ENCODE measurements around the gene MYH7B. TPM values are rescaled to one million over a fixed set of nuclear protein-coding genes. Genes with fewer than 3 reads are reported as not detected.

The MYH7B gene
- total RNA-seq, 1 experiment from 2014 or later = 0.34 TPM

DNA sequence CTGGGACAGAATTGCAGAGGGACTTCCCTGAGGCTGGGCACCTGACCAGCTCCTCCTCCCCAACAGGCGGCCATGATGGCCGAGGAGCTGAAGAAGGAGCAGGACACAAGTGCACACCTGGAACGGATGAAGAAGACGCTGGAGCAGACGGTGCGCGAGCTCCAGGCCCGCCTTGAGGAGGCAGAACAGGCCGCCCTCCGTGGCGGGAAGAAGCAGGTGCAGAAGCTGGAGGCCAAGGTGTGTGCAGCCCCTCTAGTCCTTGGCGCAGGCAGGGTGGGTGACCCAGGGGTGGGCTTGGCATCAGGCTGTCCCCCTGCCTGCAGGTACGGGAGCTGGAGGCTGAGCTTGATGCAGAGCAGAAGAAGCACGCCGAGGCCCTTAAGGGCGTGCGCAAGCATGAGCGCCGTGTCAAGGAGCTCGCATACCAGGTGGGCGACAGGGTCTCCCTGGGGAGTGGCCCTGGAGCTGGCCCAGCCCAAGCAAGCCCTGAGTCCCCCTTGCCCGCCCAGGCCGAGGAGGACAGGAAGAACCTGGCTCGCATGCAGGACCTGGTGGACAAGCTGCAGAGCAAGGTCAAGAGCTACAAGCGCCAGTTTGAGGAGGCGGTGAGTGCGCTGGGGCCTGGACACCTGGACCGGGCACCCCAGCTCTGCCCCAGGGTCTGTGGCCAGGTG, 45.4 kb downstream of the MYH7B start:
- no TSS peak for BruUV-seq (replicated peaks)
- Histone ChIP-seq H3K27me3 (replicated peaks; ENCODE audit: insufficient read depth, low read depth, low read length, poor library complexity) (no peaks in the 10 kb centered on the region), H3K27ac (ENCODE audit: low read depth, low read length, poor library complexity, severe bottlenecking) (no peak overlapping the region), H3K4me1 (ENCODE audit: insufficient read depth, low read length, poor library complexity, severe bottlenecking) (no peaks in the 10 kb centered on the region), H3K36me3 (ENCODE audit: insufficient read depth, low read length, poor library complexity, severe bottlenecking) (peaks cover 44% of the 10 kb centered on the region), H3K4me3 (ENCODE audit: low read depth, low read length, poor library complexity, severe bottlenecking) (no peak overlapping the region), H3K9me3 (ENCODE audit: low read depth, low read length, poor library complexity, severe bottlenecking) (no peaks in the 10 kb centered on the region)
- ChIA-PET POLR2A (ENCODE audit: low non-redundant PET) (no interaction called here), CTCF (interaction anchor here (1.1 kb wide), 1 partner anchor 127 kb away, joined by 6 read pairs; no protein-coding TSS in a partner anchor)
- TF ChIP-seq EZH2 (IDR thresholded peaks at IDR 0.05; ENCODE audit: borderline replicate concordance, low read depth, low read length, poor library complexity, severe bottlenecking) = no peak
- TF ChIP-seq, protein P1, sequence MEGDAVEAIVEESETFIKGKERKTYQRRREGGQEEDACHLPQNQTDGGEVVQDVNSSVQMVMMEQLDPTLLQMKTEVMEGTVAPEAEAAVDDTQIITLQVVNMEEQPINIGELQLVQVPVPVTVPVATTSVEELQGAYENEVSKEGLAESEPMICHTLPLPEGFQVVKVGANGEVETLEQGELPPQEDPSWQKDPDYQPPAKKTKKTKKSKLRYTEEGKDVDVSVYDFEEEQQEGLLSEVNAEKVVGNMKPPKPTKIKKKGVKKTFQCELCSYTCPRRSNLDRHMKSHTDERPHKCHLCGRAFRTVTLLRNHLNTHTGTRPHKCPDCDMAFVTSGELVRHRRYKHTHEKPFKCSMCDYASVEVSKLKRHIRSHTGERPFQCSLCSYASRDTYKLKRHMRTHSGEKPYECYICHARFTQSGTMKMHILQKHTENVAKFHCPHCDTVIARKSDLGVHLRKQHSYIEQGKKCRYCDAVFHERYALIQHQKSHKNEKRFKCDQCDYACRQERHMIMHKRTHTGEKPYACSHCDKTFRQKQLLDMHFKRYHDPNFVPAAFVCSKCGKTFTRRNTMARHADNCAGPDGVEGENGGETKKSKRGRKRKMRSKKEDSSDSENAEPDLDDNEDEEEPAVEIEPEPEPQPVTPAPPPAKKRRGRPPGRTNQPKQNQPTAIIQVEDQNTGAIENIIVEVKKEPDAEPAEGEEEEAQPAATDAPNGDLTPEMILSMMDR (conservative IDR thresholded peaks at IDR 0.05; ENCODE audit: low read depth, low read length) = no peak
- intact Hi-C loops (cut with micrococcal nuclease; ENCODE audit: unreplicated experiment) = no loop called here
- DNase-seq (ENCODE audit: low spot score) = no peak

DNA sequence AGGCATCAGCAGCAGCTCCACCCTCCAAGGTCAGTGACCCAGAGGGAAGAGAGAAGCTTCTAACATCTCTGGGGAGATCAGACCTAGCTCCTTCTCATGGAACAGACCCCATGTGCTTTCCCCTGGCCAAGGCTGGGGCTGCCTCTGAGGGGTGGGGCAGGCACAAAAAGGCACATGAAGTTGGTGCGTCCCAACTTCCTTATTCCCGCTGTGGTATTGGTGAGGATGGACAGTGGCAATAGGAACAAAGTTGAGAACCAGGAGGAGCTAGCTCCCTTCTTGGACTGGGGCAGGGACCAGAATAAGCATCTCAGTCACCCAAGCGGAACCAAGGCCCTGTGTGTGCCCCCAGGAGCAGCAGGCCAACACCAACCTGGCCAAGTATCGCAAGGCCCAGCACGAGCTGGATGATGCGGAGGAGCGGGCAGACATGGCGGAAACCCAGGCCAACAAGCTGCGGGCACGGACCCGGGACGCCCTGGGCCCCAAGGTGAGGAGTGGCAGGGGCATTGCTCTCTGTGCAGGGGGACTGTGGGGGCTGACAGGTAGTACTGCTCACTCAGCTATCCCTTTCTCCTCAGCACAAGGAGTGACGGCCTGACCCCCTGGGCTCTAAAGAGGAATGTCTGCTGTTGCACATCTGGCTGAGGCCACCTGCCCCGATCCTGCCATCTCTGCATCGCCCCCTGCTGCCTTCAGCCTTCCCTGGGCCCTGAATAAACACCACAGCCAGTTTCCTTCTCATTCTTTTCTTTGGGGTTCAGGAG, 46.1 kb downstream of the MYH7B start:
- Histone ChIP-seq H3K27me3 (replicated peaks; ENCODE audit: insufficient read depth, low read depth, low read length, poor library complexity) (no peaks in the 10 kb centered on the region), H3K4me1 (ENCODE audit: insufficient read depth, low read length, poor library complexity, severe bottlenecking) (no peaks in the 10 kb centered on the region), H3K27ac (ENCODE audit: low read depth, low read length, poor library complexity, severe bottlenecking) (no peak overlapping the region), H3K4me3 (ENCODE audit: low read depth, low read length, poor library complexity, severe bottlenecking) (no peak overlapping the region), H3K36me3 (ENCODE audit: insufficient read depth, low read length, poor library complexity, severe bottlenecking) (peaks cover 45% of the 10 kb centered on the region), H3K9me3 (ENCODE audit: low read depth, low read length, poor library complexity, severe bottlenecking) (no peaks in the 10 kb centered on the region)
- no peak for DNase-seq (ENCODE audit: low spot score)
- ChIA-PET CTCF (interaction anchor here (1.1 kb wide), 1 partner anchor 128 kb away, joined by 6 read pairs; no protein-coding TSS in a partner anchor), POLR2A (ENCODE audit: low non-redundant PET) (no interaction called here)
- intact Hi-C loops (cut with micrococcal nuclease; ENCODE audit: unreplicated experiment) = no loop called here
- TF ChIP-seq, protein P1 (conservative IDR thresholded peaks at IDR 0.05; ENCODE audit: low read depth, low read length) = peak; percentile 41
- TF ChIP-seq EZH2 (IDR thresholded peaks at IDR 0.05; ENCODE audit: borderline replicate concordance, low read depth, low read length, poor library complexity, severe bottlenecking) = no peak
- BruUV-seq (replicated peaks) = no TSS peak

DNA sequence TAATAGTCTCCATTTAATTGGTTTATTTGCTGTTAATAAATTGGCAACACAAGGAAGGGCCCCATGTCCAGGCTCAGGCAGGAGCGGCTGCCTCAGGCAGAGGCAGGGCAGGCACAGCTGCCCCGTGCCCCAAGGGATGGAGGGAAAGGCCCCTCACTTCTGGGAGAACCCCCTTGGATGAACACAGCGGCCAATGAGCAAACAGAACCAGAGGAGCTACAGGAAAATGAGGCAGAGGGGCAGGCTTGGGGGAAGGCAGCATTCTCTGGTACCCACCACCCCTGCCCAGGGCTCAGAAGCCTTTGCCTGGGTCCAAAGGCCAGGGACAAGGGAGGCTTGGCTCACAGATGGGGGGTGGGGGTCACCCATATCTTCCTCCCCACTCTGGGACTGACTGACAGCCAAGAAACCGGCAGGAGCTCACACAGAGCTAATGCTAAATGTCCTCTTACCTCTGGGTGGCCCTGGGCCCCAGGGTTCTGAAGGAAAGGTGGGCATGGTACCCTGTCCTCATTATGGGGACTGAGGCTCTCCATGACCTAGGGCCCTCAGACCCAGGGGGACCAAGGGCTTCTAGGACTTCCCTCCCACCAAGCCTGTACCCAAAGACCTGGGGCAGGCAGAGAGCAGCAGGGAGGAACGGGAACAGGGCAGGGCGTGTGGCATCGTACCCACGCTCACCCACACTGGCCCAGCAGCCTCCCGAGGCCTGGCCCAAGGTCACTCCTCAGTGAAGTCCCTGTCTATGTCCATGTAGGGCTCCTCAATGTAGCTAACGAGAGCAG, 47.0 kb downstream of the MYH7B start:
- ChIA-PET POLR2A (ENCODE audit: low non-redundant PET) (no interaction called here), CTCF (no interaction called here)
- no peaks in the 10 kb centered on the region for H3K9me3 ChIP-seq (ENCODE audit: low read depth, low read length, poor library complexity, severe bottlenecking)
- intact Hi-C loops (cut with micrococcal nuclease; ENCODE audit: unreplicated experiment) = no loop called here
- H3K27me3 ChIP-seq (replicated peaks; ENCODE audit: insufficient read depth, low read depth, low read length, poor library complexity) = no peaks in the 10 kb centered on the region
- no peaks in the 10 kb centered on the region for H3K4me1 ChIP-seq (ENCODE audit: insufficient read depth, low read length, poor library complexity, severe bottlenecking)
- H3K36me3 ChIP-seq (ENCODE audit: insufficient read depth, low read length, poor library complexity, severe bottlenecking) = peaks cover 50% of the 10 kb centered on the region
- no peak overlapping the region for H3K4me3 ChIP-seq (ENCODE audit: low read depth, low read length, poor library complexity, severe bottlenecking)
- no TSS peak for BruUV-seq (replicated peaks)
- no peak overlapping the region for H3K27ac ChIP-seq (ENCODE audit: low read depth, low read length, poor library complexity, severe bottlenecking)
- no peak for TF ChIP-seq EZH2 (IDR thresholded peaks at IDR 0.05; ENCODE audit: borderline replicate concordance, low read depth, low read length, poor library complexity, severe bottlenecking)
- TF ChIP-seq, protein P1 (conservative IDR thresholded peaks at IDR 0.05; ENCODE audit: low read depth, low read length) = no peak
- no peak for DNase-seq (ENCODE audit: low spot score)
